ENCODE results near the gene GSTK1. TPM values are rescaled to one million over a fixed set of nuclear protein-coding genes. Genes with fewer than 3 reads are reported as not detected.
A peak's percentile ranks its signal among the peaks of the same experiment; 100 is the strongest.
"Not testable (repeated sequence)": the region's sequence is repeated elsewhere in the genome, so short reads cannot be mapped to it uniquely, and the experiment has no call there.

The GSTK1 gene
- total RNA-seq, 1 donor from 2014 or later, result 141 TPM

DNA sequence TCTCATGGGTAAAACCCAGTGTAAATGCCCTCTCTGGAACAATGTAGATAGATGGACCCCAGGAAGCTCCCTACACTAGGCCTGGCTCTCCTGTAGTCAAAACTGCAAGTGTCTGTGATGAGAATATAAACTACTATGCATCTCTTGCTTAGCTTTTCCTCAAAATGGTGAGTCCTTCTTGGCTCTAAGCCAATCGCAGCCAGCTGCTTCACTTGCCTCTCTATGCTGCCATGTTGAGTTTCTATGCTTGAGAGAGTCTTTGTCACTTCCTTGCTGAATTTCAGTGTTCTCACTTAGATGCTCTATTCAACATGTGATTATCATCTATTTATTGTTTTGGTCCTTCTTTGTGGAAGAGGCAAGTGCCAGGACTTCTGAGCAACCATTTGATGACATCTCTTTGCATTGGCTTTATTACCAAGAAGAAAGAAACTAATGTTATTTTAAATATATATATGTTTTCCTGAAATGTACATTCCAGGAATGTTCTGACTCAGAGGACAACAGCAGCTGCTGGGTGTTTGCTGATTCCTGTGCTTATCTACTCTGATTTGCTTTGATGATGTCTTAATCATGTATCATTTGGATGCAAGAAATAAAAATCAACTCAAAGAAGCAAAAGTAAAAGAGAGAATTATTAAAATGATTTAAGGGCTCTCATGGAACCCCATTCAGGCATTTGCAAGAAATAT, 24.8 kb upstream of the GSTK1 start:
- no peak for DNase-seq (ENCODE audit: extremely low read depth, low read depth, low spot score)

DNA sequence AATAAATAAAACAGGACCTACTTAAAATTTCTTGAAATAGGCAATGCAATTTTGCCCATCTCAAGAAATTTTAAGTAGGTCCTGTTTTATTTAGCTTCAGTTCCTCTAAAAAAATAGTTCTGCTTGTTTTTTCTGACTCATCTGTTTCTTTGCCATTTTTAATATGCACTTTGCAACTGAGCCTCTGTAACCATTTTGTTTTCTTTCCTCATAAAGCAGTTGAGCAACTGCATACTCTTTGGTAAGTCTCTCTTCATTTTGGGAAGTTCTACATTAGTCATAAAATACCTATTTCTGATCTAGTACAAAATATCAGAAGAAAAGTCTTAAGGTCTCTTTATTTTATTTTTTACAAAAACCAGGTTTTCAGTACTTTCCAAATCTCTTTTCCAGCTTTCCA, 23.4 kb upstream of the GSTK1 start:
- no peak for DNase-seq (ENCODE audit: extremely low read depth, low read depth, low spot score)

DNA sequence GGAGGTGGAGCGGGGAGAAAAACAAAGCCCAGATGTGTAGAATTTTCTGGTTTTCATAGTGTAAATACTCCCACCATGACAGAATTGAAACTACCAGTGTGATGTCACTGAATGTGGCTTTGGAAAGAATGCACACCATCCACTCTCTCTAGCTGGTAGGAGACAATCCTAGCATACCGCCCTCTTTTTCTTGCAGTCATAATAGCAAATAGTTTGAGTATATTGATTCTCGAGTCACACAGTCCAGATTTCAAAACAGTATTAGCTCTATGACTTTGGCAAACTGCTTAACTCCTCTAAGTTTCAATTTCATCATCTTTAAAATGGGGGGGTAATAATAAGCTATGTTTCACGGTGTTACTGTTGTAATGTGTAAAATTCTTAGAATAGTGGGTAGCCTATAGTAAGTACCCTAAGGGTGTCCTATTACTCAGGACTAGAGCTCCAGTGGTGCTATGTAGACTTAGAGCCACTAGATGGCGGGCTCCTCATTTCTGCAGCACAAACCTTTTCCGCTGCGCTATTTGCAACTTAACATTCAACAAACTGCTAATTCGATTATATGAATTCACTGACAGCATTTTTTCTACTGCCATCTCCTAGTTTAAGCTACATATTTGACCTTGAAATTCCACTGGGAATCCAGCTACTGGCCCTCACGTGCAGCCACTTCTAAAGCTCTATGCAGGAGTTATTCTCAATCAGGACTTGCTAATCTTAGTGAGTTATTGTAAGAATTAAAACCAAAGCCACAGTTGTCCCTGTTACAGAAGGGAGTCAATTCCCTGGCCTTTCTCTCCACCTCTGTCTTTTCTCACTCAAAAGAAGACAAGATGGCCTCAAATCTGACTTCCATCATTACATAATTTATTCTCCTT, 22.7 kb upstream of the GSTK1 start:
- peak; percentile 61 for DNase-seq (ENCODE audit: extremely low read depth, low read depth, low spot score)

DNA sequence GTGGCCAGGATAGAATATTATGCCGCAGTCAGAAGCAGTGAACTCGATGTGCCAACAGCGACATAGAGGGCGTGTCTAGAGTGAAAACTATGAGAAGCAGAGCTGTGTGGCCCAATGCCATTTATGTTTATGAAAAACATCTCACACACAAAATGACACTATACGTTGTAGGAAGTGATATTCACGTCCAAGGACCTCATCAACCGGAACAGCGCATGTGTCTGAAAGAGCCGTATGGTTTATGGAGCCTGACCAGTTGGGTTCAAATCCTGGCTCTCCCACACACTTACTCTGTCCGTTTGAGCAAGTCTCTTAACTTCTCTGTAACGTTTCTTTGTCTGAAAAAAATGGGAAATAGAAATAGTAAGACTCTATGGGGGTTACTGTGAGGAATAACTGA, 20.9 kb upstream of the GSTK1 start:
- no peak for DNase-seq (ENCODE audit: extremely low read depth, low read depth, low spot score)

DNA sequence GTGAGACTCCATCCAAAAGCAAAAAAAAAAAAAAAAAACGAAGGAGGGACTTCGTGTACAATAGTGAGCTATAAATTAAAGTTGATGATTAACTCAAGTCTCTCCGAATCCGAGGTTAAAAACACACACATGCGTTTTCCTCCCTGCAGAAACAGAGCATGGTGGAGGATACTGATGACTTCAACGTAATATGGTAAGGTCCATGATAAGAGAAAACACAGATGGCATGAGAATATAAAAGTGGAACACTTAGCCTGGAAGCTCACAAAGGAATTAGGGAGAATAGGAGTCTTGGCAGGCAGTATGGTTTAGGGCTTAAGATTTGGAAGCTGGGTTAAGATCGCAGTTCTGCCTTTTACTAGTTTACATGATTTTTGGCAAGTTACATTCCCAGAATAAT, 20.1 kb upstream of the GSTK1 start:
- no peak for DNase-seq (ENCODE audit: extremely low read depth, low read depth, low spot score)

DNA sequence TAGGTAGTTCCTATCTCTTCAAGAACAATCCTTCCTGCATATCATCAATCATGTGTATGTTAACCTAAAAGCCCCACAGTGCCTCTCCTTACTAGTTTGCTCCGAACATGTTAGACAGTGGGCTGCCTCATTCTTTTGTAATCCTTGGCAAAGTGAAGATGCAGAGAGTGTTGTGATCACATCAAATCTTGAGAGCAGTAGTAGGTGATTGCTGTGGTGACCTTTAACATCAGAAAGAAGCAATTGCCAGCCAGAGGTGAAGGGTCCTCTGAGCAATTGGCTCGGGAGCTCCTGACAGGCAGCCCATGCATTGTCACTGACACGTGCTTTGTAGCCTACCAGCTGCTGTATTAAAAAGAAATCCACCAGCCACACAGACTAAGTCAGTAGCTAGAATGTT, 19.6 kb upstream of the GSTK1 start:
- no peak for DNase-seq (ENCODE audit: extremely low read depth, low read depth, low spot score)

DNA sequence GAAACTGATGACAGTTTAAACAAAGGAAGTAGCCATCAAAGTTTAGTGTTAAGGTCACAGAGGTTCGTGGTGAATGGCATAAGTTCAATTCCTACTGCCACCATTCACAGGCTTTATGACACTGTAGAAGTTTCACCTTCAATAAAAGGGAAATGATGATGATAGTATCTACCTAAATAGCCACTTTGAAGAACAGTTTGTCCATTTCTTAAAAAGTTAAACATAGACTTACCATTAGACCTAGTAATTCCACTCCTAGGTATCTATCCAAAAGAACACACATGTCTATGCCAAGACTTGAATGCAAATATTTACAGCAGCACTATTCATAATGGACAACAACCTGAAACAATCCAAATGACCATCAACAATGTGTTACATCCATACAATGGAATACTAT, 18.9 kb upstream of the GSTK1 start:
- DNase-seq (ENCODE audit: extremely low read depth, low read depth, low spot score), result no peak

DNA sequence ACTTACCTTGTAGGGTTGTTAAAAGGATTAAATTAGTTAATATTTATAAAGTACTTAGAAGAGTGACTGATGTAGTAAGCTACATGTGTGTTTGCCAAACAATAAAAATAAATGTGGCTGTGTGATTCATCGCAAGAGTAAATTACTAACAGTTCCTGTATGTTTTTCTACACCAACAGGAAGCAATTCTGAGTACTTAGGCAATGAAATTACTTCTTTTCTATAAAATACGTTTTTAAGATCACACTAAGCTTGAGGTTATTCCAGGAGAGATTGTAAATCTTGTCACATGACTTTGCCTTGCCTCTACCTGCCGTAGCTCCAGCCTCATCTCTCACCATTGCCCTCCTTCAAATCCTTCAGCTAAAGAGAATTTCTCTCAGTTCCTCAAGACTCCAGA, 18.1 kb upstream of the GSTK1 start:
- DNase-seq (ENCODE audit: extremely low read depth, low read depth, low spot score), result no peak

DNA sequence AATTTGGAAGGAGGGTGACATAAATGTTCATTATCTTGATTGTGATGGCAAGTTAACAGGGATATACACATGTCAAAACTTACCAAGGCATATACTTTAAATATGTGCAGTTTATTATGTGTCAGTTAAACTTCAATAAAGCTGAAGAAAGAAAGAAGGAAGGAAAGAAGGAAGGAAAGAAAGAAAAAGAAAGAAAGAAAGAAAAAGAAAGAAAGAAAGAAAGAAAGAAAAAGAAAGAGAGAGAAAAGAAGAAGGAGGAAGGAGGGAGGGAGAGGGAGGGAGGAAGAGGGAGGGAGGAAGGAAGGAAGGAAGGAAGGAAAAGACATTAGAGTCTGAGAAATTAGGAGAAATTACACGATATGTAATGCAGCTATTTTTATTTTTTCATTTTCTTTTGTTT, 15.9 kb upstream of the GSTK1 start:
- DNase-seq (ENCODE audit: extremely low read depth, low read depth, low spot score), result no peak

DNA sequence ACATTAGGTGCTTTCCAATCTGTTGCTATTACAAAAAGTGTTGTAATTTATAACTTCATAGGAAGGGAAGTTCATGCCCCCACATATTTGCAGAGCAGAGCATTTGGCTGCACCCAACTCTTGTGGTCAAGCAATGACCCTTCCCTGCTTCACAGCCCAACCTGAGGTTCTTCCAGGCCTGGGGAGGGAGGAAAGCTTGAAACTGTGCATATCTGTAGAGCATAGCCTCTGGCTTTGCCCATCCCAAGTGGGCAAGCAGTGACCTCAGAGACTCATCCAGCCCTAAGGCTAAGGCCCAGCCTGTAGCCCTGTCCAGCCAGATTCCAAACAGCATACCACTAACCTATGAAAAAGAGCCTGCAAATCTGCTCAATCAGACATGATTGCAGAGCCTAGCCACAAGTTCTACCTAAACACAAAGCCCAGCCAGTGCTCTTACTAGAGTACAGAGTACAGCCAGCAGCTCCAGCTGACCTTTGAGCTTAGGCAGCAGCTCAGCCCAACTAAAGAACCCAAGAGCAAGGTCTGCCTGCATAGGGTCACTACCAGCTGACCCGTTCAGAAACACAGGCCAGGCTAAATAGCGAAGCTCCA, 14.4 kb upstream of the GSTK1 start:
- no peak for DNase-seq (ENCODE audit: extremely low read depth, low read depth, low spot score)

DNA sequence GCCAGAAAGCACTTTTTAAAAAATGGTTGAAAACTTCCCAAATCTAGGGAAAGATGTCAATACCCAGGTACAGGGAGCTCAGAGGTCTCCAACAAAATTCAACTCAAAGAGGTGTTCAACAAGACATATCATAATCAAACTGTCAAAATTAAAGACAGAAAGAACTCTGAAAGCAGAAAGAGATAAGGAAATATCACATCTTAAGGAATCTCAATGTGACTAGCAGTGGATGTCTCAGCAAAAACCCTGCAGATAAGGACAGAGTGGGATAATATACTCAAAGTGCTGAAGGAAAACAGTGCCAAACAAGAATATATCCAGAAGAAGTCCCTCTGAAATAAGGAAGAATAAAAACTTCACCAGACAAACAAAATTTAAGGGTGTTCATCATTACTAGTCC, 13.0 kb upstream of the GSTK1 start:
- no peak for DNase-seq (ENCODE audit: extremely low read depth, low read depth, low spot score)

DNA sequence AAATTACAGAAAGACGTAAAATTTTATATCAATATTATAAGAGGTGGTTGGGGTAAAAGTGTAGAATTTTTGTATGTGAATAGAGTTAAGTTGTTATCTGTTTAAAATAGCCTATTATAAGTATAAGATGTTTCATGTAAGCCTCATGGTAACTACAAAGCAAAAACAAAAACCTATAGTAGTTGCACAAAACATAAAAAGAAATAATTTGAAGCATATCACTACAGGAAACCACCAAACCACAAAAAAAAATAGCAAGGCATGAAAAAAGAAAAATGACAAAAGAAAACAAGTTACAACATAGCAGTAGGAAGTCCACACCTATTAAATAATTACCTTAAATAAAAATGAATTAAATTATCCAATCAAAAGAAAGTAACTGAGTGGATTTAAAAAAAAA, 12.4 kb upstream of the GSTK1 start:
- DNase-seq (ENCODE audit: extremely low read depth, low read depth, low spot score), result no peak

DNA sequence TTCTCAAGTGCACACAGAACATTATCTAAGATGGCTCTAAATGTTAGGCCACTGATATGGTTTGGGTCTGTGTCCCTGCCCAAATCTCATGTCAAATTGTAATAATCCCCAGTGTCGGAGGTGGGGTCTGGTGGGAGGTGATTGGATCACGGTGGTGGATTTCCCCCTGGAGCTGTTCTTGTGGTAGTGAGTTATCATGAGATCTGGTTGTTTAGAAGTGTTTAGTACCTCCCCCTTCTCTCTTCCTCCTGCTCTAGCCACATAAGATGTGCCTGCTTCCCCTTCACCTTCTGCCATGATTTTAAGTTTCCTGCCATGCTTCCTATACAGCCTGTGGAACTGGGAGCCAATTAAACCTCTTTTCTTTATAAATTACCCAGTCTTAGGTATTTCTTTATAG, 11.2 kb upstream of the GSTK1 start:
- DNase-seq (ENCODE audit: extremely low read depth, low read depth, low spot score), result no peak

DNA sequence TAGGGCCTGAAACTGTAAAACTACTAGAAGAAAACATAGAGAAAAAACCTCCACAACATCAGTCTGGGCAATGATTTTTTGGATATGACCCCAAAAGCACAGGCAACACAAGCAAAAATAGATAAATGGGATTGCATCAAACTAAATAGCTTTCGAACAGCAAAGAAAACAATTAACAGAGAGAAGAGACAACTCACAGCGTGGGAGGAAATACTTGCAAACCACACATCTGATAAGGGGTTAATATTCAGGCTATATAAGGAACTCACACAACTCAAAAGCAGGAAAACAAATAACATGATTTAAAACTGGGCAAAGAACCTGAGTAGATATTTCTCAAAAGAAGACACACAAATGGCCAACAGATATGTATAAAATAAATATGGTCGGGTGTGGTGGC, 7.7 kb upstream of the GSTK1 start:
- no peak for DNase-seq (ENCODE audit: extremely low read depth, low read depth, low spot score)

DNA sequence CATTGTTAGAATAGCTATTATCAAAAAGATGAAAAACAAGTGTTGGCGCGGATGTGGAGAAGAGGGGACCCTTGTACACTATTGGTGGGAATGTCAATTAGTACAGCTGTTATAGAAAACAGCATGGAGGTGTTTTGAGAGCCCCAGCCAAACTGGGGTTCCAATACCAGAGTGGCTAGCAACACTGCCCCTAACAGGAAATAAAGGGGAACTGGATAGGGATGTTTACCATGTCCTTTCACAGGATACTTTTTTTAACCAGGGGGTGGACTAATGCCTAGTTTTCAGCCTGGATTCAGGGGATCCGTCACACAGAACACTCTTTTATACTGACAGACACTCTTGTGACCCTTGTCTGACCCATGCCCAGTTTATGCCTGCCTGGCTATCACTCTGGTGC, 6.9 kb upstream of the GSTK1 start:
- no peak for DNase-seq (ENCODE audit: extremely low read depth, low read depth, low spot score)

DNA sequence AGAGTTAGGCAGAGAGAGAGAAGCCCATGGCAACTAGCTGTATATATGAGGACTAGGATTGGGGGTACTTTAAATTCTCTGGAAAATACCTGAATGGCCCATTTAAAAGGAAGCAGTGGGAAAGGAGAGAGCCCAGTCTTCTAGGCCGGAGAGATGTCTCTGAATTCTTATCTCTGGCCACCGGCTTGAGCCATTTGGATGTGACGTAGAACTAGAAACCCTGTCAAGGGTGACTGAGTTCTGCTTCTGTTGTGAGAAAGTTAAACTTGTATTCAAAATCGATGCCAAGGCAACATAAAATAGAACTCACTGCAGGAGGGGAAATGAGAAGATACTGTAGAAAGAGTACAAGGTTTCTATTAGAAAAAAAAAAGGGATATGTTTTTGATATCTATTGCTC, 6.3 kb upstream of the GSTK1 start:
- no peak for DNase-seq (ENCODE audit: extremely low read depth, low read depth, low spot score)

DNA sequence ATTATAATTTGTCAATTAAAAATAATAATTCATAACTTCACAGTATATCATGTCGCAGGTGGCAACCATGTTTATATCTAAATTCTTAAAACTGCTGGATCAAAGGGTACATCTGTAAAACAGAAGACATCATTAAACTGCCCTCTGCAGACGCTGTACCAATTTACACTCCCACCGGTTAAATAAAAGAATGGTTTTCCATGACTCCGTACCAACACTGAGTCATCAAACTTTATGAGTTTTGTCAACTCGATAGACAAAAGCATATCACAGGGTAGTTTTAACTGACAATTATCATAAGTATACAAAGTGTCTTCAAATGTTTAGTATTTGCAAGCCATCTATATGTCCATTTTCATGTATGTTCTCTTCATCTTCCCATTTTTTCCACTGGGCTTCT, 5.7 kb upstream of the GSTK1 start:
- DNase-seq (ENCODE audit: extremely low read depth, low read depth, low spot score), result no peak

DNA sequence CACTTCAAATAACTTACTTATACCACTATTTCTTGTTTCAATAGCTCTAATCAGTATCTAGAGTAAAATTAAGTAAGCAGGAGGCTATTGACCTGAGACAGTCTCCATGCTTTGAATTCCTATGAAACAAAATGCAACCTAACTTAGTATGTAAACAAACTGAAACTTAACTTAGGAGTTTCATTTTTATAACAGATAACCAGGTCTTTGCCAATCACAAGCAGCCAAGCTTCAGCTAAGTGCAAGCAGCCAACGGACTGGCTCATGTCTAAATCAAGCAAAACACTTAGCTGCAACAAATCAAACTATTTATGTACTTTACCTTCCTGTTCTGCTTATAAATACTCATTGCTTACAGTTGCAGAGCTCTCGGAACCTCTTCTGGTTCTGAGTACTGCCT, 4.4 kb upstream of the GSTK1 start:
- no peak for DNase-seq (ENCODE audit: extremely low read depth, low read depth, low spot score)

DNA sequence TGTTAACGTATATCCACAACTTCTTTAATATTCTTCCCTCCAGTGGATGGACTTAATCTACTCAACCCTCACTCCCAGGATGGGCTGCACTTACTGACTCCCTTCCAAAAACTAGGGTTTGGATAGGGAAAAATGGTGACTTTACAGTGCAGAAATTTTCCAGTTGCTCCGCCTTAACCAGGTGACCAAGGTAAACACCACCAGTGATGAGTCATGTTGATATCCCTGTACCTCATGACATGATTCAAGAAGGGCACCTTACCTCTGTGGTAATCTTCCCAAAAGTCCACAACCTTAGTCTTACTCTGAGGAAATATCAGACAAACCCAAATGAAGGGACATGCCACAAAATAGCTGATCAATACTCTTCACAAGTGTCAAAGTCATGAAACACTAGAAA, 3.5 kb upstream of the GSTK1 start:
- no peak for DNase-seq (ENCODE audit: extremely low read depth, low read depth, low spot score)

DNA sequence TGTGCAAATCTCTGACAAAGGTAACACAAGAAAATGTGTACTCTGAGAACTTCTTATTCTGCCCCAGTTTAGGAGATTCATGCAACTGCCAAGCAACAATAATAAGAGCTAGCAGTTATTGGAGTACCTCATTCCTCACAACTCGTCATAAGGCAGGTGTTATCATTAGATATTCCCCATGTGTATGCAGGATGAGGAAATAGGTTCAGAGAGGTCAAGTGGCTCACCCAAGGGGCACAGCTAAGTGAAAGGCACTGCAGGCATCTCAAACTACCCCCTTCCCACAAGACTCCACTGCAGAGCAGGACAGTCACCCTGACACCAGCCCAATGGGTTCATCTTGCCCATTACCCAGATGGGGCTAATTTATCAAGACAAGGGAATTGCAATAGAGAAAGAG, 1.3 kb upstream of the GSTK1 start:
- DNase-seq (ENCODE audit: extremely low read depth, low read depth, low spot score), result no peak

DNA sequence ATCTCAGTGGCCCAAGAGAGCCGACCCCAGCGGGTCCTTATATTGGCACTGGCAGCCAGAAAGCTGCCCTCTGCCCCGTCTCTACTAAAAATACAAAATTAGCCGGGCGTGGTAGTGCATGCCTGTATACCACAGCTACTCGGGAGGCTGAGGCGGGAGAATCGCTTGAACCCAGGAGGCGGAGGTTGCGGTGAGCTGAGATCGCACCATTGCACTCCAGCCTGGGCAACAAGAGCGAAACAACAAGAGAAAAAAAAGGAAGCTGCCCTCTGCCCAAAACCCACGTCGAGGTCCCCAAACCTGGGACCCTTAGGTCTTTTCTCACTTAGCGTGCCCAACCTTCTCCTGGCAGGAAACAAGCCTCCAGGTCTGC, 941 bp downstream of the GSTK1 start:
- not testable (repeated sequence) for DNase-seq (ENCODE audit: extremely low read depth, low read depth, low spot score)

DNA sequence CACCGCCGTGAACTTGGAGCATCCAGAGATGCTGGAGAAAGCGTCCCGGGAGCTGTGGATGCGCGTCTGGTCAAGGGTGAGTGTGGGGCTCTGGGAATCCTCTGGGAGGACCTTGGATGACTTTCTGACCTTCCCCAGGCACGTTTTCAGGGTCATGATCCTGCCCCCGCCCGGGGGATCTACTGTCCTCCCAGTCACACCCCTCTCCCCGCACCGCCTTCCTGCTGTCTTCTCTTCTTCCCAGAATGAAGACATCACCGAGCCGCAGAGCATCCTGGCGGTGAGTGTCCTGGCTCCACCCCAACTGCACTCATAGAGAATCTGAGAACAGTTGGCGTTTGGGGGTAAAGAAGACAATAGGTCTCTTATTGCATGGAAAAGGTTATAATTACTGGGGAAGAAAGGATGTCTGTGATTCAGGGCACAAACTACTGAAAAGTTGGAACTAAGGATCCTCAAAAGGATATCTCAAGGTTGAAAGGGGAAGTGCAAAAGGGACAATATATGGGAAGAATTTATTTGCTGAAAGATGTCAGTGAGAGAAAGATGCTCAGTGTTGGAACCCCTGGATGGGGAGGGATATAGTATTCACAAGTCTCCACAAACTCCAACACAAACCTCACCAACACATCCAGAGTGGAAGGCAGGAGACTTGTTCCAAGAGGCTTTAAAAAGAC, 1.9 kb downstream of the GSTK1 start:
- no peak for DNase-seq (ENCODE audit: extremely low read depth, low read depth, low spot score)

Data from glomerular endothelial cell (primary cell).